GM21447 (cell line): ENCODE measurements around the gene KCNG1.
"Not testable (repeated sequence)": the region's sequence is repeated elsewhere in the genome, so short reads cannot be mapped to it uniquely, and the experiment has no call there.

ENCODE experiments used
- ATAC-seq: cut with Tn5 transposase; IDR thresholded peaks from one replicate; pipeline ENCODE4 v1.9.1; 2021; ENCODE audit not compliant: unreplicated experiment

The KCNG1 gene

GRCh38 chr20:50987493-50988210 is 35.3 kb downstream of the KCNG1 start:
- ATAC-seq = no peak

GRCh38 chr20:50983321-50983720 is 39.6 kb downstream of the KCNG1 start:
- ATAC-seq = no peak

GRCh38 chr20:50982363-50982762 is 40.5 kb downstream of the KCNG1 start:
- ATAC-seq = no peak

GRCh38 chr20:50981714-50982048 is 41.2 kb downstream of the KCNG1 start:
- no peak for ATAC-seq

- no peak for ATAC-seq
Observed at GRCh38 chr20:50980851-50981713, 41.8 kb downstream of the KCNG1 start.

- ATAC-seq = no peak
Observed at GRCh38 chr20:50980071-50980681, 42.7 kb downstream of the KCNG1 start.

- ATAC-seq = not testable (repeated sequence)
Observed at GRCh38 chr20:50978533-50978932, 44.4 kb downstream of the KCNG1 start.

GRCh38 chr20:50977066-50978021 is 45.6 kb downstream of the KCNG1 start:
- ATAC-seq = no peak

GRCh38 chr20:50975701-50976330 is 47.1 kb downstream of the KCNG1 start:
- ATAC-seq = no peak

GRCh38 chr20:50969912-50970311 is 53.0 kb downstream of the KCNG1 start:
- no peak for ATAC-seq

GRCh38 chr20:50969435-50969834 is 53.5 kb downstream of the KCNG1 start:
- ATAC-seq = no peak

GRCh38 chr20:50968289-50968688 is 54.6 kb downstream of the KCNG1 start:
- no peak for ATAC-seq

- no peak for ATAC-seq
Observed at GRCh38 chr20:50967586-50967985, 55.3 kb downstream of the KCNG1 start.

GRCh38 chr20:50959543-50960126 is 63.3 kb downstream of the KCNG1 start:
- ATAC-seq = no peak

GRCh38 chr20:50958615-50959542 is 64.0 kb downstream of the KCNG1 start, which contains the start of gene MOCS3:
TSS of gene MOCS3 (plus strand) at chr20:50958818. CDS start at chr20:50958843, 25 bp downstream.
- ATAC-seq = peak; percentile 82

GRCh38 chr20:50957798-50958614 is 64.9 kb downstream of the KCNG1 start, which contains the start of gene DPM1:
TSS of gene DPM1 (minus strand) at chr20:50958532. CDS start at chr20:50958523, 9 bp downstream.
- ATAC-seq = peak; percentile 76

GRCh38 chr20:50957276-50957675 is 65.6 kb downstream of the KCNG1 start:
- no peak for ATAC-seq

- no peak for ATAC-seq
Observed at GRCh38 chr20:50953821-50954220, 69.1 kb downstream of the KCNG1 start.
